OCI-LY7 (cell line): ENCODE results near the gene SH3RF1. TPM values are rescaled to one million over a fixed set of nuclear protein-coding genes. Genes with fewer than 3 reads are reported as not detected.

Experiments
- BruUV-seq: library from RNA; stranded (reverse); fragments of 400-500 nt; replicated peaks from 2 replicates; lab custom pipeline; 2021; lab: Mats Ljungman, UMichigan
- CTCF ChIA-PET: fragments of 300-600 bp; sonication (Branson Sonifier 250); formaldehyde crosslinking; loops from one replicate; lab custom pipeline; 2022; ENCODE audit warnings: antibody characterized with exemption; ENCODE audit not compliant: unreplicated experiment; lab: Charles Lee
- POLR2A ChIA-PET: fragments of 300-600 bp; sonication (Branson Sonifier 250); formaldehyde crosslinking; loops from one replicate; lab custom pipeline; 2022; ENCODE audit warnings: antibody characterized with exemption; lab: Charles Lee
- DNase-seq: peaks from one replicate; pipeline ENCODE4 v3.0.0-alpha.2; 2015; ENCODE audit warnings: low spot score
- H2AFZ ChIP-seq: fragments of 200-600 bp; sonication (generic), shearing (Covaris generic); 2 replicates; pipeline ENCODE4 v1.6.1; 2014; ENCODE audit warnings: mild to moderate bottlenecking, antibody characterized with exemption, low read length, moderate library complexity
- H3K27ac ChIP-seq: fragments of 200-600 bp; sonication (generic); 2 replicates; pipeline ENCODE4 v1.5.1; 2014; ENCODE audit warnings: mixed run types, low read depth, mild to moderate bottlenecking, moderate library complexity, low read length, inconsistent platforms; ENCODE audit not compliant: poor library complexity, severe bottlenecking
- H3K36me3 ChIP-seq: fragments of 200-600 bp; sonication (generic); 2 replicates; pipeline ENCODE4 v1.6.1; 2014; ENCODE audit warnings: mild to moderate bottlenecking, antibody characterized with exemption, low read length, moderate library complexity, mixed read lengths; ENCODE audit not compliant: insufficient read depth
- H3K4me1 ChIP-seq: fragments of 200-600 bp; sonication (generic); 2 replicates; pipeline ENCODE4 v1.5.1; 2014; ENCODE audit warnings: mild to moderate bottlenecking, low read length; ENCODE audit not compliant: insufficient read depth, poor library complexity, severe bottlenecking
- H3K4me2 ChIP-seq: fragments of 200-600 bp; sonication (generic); 2 replicates; pipeline ENCODE4 v1.6.1; 2014; ENCODE audit warnings: mild to moderate bottlenecking, low read length
- H3K4me3 ChIP-seq: fragments of 200-600 bp; sonication (generic); 2 replicates; pipeline ENCODE4 v1.5.1; 2014; ENCODE audit warnings: mild to moderate bottlenecking, low read depth, low read length; ENCODE audit not compliant: poor library complexity, severe bottlenecking
- H3K79me2 ChIP-seq: fragments of 200-600 bp; sonication (generic); 2 replicates; pipeline ENCODE4 v1.6.1; 2016; ENCODE audit warnings: low read depth, mild to moderate bottlenecking, low read length, moderate library complexity, mixed read lengths; ENCODE audit not compliant: insufficient read depth
- H3K9me2 ChIP-seq: fragments of 200-600 bp; sonication (generic); 2 replicates; pipeline ENCODE4 v1.6.1; 2016; ENCODE audit warnings: mild to moderate bottlenecking, low read length, mixed read lengths; ENCODE audit not compliant: insufficient read depth
- H3K9me3 ChIP-seq: fragments of 200-600 bp; sonication (generic); 2 replicates; pipeline ENCODE4 v1.6.1; 2014; ENCODE audit warnings: mild to moderate bottlenecking, mixed run types, low read length, mixed read lengths
- H4K20me1 ChIP-seq: fragments of 200-600 bp; sonication (generic); 2 replicates; pipeline ENCODE4 v1.6.1; 2014; ENCODE audit warnings: mild to moderate bottlenecking, antibody characterized with exemption, low read length, moderate library complexity, mixed read lengths; ENCODE audit not compliant: insufficient read depth
- CTCF ChIP-seq: fragments of 200-600 bp; sonication (generic); conservative IDR thresholded peaks from 2 replicates; pipeline ENCODE4 v1.5.1; 2014; ENCODE audit warnings: mild to moderate bottlenecking, antibody characterized with exemption, low read length, moderate library complexity, mixed read lengths
- EZH2phosphoT487 ChIP-seq: fragments of 200-600 bp; sonication (generic); IDR thresholded peaks from 2 replicates; pipeline ENCODE4 v1.6.1; 2018; ENCODE audit warnings: low read depth, borderline replicate concordance, mild to moderate bottlenecking, mixed run types, antibody characterized with exemption, low read length, moderate library complexity, mixed read lengths
- intact Hi-C: fragments of 100-400 bp; cut with micrococcal nuclease; formaldehyde crosslinking; loops from one replicate; pipeline ENCODE4 v1.10.0; 2022; ENCODE audit not compliant: unreplicated experiment
- total RNA-seq, 2 experiments: library from RNA; depleted of rRNA in 1 of 2; stranded (reverse); fragments of >200 nt in 1 of 2; shearing (Covaris generic) in 1 of 2; gene quantifications; 2 replicates each; pipeline ENCODE4 v1.2.3, GENCODE V29; 2014 to 2022

Gene SH3RF1
- total RNA-seq, 2 experiments from 2014 or later: not detected

- DNase-seq: no peak
- H3K4me3 ChIP-seq: no peak overlapping the region
- no peaks in the 10 kb centered on the region for H3K9me3 ChIP-seq
- no peak overlapping the region for H3K4me2 ChIP-seq
- H2AFZ ChIP-seq: no peak overlapping the region
- H3K4me1 ChIP-seq: no peaks in the 10 kb centered on the region
- no TSS peak for BruUV-seq
- CTCF ChIA-PET: no interaction called here
- H3K79me2 ChIP-seq: no peaks in the 10 kb centered on the region
- H3K9me2 ChIP-seq: no peaks in the 10 kb centered on the region
- intact Hi-C loops: no loop called here
- TF ChIP-seq CTCF (no peak), EZH2phosphoT487 (no peak)
- no peaks in the 10 kb centered on the region for H4K20me1 ChIP-seq
- POLR2A ChIA-PET: interaction anchor here (0.7 to 1.6 kb wide), 2 partner anchors 16 to 252 kb away, joined by 4 read pairs; no protein-coding TSS in a partner anchor
- no peaks in the 10 kb centered on the region for H3K36me3 ChIP-seq
- H3K27ac ChIP-seq: no peak overlapping the region
These were observed 165.1 kb downstream of the SH3RF1 start for GRCh38 chr4:169105620-169106019.

GRCh38 chr4:169103966-169104412 lies 166.8 kb downstream of the SH3RF1 start:
- TF ChIP-seq CTCF (no peak), EZH2phosphoT487 (no peak)
- no peaks in the 10 kb centered on the region for H3K4me1 ChIP-seq
- no peak overlapping the region for H3K4me3 ChIP-seq
- H3K27ac ChIP-seq: no peak overlapping the region
- H3K4me2 ChIP-seq: no peak overlapping the region
- H4K20me1 ChIP-seq: no peaks in the 10 kb centered on the region
- ChIA-PET POLR2A (interaction anchor here (1.2 kb wide), 1 partner anchor 24 kb away, joined by 8 read pairs; no protein-coding TSS in a partner anchor), CTCF (no interaction called here)
- H2AFZ ChIP-seq: no peak overlapping the region
- H3K9me2 ChIP-seq: no peaks in the 10 kb centered on the region
- no peaks in the 10 kb centered on the region for H3K36me3 ChIP-seq
- H3K79me2 ChIP-seq: no peaks in the 10 kb centered on the region
- no peak for DNase-seq
- no TSS peak for BruUV-seq
- intact Hi-C loops: no loop called here
- H3K9me3 ChIP-seq: no peaks in the 10 kb centered on the region

GRCh38 chr4:169102026-169102425 lies 168.7 kb downstream of the SH3RF1 start:
- BruUV-seq: no TSS peak
- POLR2A ChIA-PET: interaction anchor here (0.7 kb wide), 1 partner anchor 157 kb away, joined by 5 read pairs; no protein-coding TSS in a partner anchor

More at GRCh38 chr4:169102026-169102425, 168.7 kb downstream of the SH3RF1 start:
- CTCF ChIA-PET: no interaction called here
- H3K27ac ChIP-seq: no peak overlapping the region
- H3K9me3 ChIP-seq: no peaks in the 10 kb centered on the region
- no peaks in the 10 kb centered on the region for H3K4me1 ChIP-seq
- no peak for DNase-seq
- no peaks in the 10 kb centered on the region for H3K9me2 ChIP-seq
- H4K20me1 ChIP-seq: no peaks in the 10 kb centered on the region
- H3K36me3 ChIP-seq: no peaks in the 10 kb centered on the region
- no peak for TF ChIP-seq CTCF
- no peaks in the 10 kb centered on the region for H3K79me2 ChIP-seq
- intact Hi-C loops: no loop called here
- no peak overlapping the region for H3K4me2 ChIP-seq
- no peak overlapping the region for H2AFZ ChIP-seq
- H3K4me3 ChIP-seq: no peak overlapping the region
